G401 (cell line): ENCODE data around the gene CROCC. TPM values are rescaled to one million over a fixed set of nuclear protein-coding genes. Genes with fewer than 3 reads are reported as not detected.
A peak's percentile ranks its signal among the peaks of the same experiment; 100 is the strongest.

Experiments used
- DNase-seq: peaks from one replicate; pipeline ENCODE4 v3.0.0-alpha.2; 2015; ENCODE audit warnings: low spot score
- in situ Hi-C: cut with HindIII; loops from 2 replicates; pipeline ENCODE4 v1.10.0; 2016; ENCODE audit warnings: low sequenced_read_pairs, mixed read lengths
- total RNA-seq: library from RNA; depleted of rRNA; stranded (reverse); fragments of >200 nt; shearing (Covaris generic); gene quantifications from 2 replicates; pipeline ENCODE4 v1.2.3, GENCODE V29; 2014

CROCC gene
- total RNA-seq, 1 experiment from 2014 or later, result 29.7 TPM

DNA sequence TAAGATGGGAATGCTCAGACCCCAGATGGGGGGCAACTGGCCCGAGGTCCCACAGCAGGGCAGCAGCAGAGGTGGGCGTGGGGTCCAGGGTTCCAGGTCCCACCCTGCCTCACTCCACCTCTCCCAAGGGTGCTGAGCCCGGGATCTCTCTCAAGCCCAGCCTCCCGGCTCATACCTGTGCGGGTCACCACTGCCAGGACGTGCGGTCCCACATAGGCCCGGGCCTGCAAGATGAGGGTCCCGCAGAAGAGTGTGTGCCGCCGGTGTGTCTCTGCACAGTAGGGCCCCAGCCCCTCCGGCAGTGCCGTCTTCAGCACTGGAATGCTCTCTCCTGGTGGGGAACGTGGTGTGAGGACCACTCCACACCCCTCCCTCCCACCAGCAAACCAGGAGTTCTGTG, 75.1 kb downstream of the CROCC start:
- no peak for DNase-seq
- in situ Hi-C loops, result no loop called here

DNA sequence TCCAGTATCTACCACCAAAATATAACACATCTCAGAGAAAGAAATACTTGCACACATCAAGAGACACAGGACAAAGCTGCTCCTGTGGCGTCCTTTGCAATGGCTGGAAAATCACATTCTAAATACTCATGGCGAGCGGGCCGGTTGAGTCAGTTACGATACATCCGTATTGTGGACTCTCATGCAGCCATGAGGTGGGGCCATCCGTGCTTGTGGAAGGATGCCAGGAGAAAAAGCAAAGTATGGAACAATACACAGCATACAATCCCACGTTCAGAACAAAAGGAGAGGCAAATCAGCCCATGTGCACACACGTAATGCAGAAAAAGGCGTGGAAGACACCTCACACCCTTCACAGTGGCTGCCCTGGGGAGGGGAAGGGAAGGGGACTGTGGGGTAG, 76.9 kb downstream of the CROCC start:
- in situ Hi-C loops, result no loop called here
- DNase-seq, result no peak

DNA sequence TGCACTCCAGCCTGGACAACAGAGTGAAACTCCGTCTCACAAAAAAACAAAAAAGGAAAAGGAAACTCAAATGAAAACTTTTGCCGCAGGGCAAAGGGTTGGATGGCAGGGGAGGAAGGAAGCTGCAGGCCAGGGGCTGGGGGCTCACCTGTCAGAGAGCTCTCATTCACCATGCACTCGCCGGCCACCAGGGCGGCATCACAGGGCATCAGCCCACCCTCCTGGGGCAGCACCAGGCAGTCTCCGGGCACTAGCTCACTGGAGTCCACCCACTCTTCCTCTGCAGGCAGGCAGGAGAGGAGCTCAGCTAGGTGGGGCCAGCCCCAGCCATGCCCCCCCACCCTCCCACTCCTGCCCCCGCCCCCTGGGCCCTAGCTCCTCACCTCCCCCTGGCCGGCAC, 78.1 kb downstream of the CROCC start:
- no peak for DNase-seq
- in situ Hi-C loops, result no loop called here

GRCh38 chr1:17001760-17002523, 80.2 kb downstream of the CROCC start:
- in situ Hi-C loops, result no loop called here
- no peak for DNase-seq

GRCh38 chr1:17002524-17002902, 80.8 kb downstream of the CROCC start:
- DNase-seq, result no peak
- in situ Hi-C loops, result no loop called here

GRCh38 chr1:17004466-17005364, 83.0 kb downstream of the CROCC start:
- in situ Hi-C loops, result no loop called here
- no peak for DNase-seq

DNA sequence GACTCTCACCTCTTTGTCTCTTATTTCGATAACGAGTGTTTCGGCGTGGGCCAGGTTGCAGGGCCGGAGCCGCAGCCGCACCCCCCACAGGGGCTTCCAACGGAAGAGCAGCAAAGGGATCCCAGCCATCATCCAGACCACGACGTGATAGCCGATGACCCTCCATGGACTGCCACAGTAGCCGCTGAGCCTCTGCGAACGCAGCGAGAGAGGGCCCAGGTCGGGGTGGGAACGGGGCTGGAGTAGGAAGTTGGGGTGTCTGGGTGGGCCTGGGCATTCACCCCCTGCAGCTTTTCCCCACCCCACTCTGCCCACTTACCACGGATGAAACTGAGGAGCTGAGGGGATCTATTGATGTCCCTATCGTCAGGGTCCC, 83.6 kb downstream of the CROCC start:
- DNase-seq, result no peak

DNA sequence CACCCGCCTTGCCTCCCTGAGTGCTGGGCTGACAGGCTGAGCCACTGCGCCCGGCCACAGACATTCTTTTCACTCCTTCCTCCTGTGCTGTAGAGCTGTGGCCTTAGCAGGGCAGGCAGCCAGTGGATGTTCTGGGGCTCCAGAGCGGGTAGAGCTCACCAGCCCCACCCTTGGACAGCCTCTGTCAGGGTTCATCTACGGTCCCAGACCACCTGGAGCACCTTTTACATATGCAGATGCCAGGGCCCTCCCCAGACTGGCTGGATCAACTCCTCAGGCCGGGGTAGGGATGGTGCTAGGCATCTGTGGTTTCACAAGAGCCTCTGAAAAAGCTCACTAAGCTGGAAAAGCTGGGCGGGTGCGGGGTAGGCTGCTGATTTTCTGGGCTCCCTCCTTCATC, 85.4 kb downstream of the CROCC start:
- in situ Hi-C loops, result no loop called here
- no peak for DNase-seq

More for the DNA sequence above, 83.6 kb downstream of the CROCC start:
- in situ Hi-C loops, result no loop called here

- in situ Hi-C loops, result no loop called here
- no peak for DNase-seq
Observed at GRCh38 chr1:17008208-17008855, 86.6 kb downstream of the CROCC start.

DNA sequence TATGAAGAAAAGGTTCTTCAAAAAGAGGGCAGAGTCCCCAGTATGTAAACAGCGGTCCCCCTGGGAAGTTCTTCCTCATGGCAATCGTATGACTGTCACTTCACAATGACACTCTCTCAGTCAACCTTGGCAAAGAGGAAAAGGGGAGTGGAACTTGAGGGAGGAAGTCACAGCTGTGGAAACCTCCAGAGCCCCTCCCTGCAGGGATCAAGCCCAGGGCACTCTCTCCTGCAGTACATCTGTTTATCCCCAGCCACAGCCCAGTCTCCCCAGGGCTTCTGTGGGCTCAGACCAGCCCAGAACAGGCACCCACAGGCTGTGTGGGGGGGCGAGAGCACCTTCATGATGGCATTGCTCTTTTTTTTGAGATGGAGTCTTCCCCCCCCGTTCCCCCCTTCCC, 88.0 kb downstream of the CROCC start:
- no peak for DNase-seq
- in situ Hi-C loops, result no loop called here

- no peak for DNase-seq
- in situ Hi-C loops, result no loop called here
Observed at GRCh38 chr1:17011092-17011438, 89.3 kb downstream of the CROCC start.

- in situ Hi-C loops, result no loop called here
- peak; percentile 94 for DNase-seq
Observed at GRCh38 chr1:17011439-17012307, 89.9 kb downstream of the CROCC start, which contains the start of gene ATP13A2. Gene ATP13A2, minus strand, starts transcription at chr1:17011928. Its CDS starts 190 bp downstream, at chr1:17011738.

GRCh38 chr1:17012775-17013490, 91.2 kb downstream of the CROCC start:
- in situ Hi-C loops, result no loop called here
- no peak for DNase-seq

GRCh38 chr1:17013491-17014320, 92.0 kb downstream of the CROCC start:
- in situ Hi-C loops, result no loop called here
- peak; percentile 76 for DNase-seq

GRCh38 chr1:17014671-17015567, 93.2 kb downstream of the CROCC start:
- in situ Hi-C loops, result no loop called here
- no peak for DNase-seq

- in situ Hi-C loops, result no loop called here
- DNase-seq, result peak; percentile 40
Observed at GRCh38 chr1:17016317-17016661, 94.6 kb downstream of the CROCC start.

GRCh38 chr1:17017435-17017834, 95.7 kb downstream of the CROCC start:
- no peak for DNase-seq
- in situ Hi-C loops, result no loop called here
